Right lobe of liver (tissue), 6 donors: ENCODE measurements around the gene LONP2. TPM values are rescaled to one million over a fixed set of nuclear protein-coding genes. Genes with fewer than 3 reads are reported as not detected.
"Not testable (repeated sequence)": the region's sequence is repeated elsewhere in the genome, so short reads cannot be mapped to it uniquely, and the experiment has no call there.

Experiments
- ATAC-seq, 4 donors: fragments of 200-7000 bp; cut with Tn5 transposase; one replicate each; pipeline ENCODE4 v1.9.1; 2020; ENCODE audit warnings: mild to moderate bottlenecking in 4 of 4, moderate library complexity in 4 of 4
- DNase-seq, 3 donors: peaks; one replicate each; pipeline ENCODE4 v3.0.0-alpha.2; 2020
- H3K27ac ChIP-seq, 3 donors: fragments of 200-600 bp; one replicate each; pipeline ENCODE4 v1.8.0; 2022
- H3K27me3 ChIP-seq, 2 donors: fragments of 200-600 bp; one replicate each; pipeline ENCODE4 v1.8.0; 2022
- H3K36me3 ChIP-seq, 4 donors: fragments of 200-600 bp; sonication (generic) in 1 of 4; one replicate each; pipeline versions ENCODE4 v1.5.1 to v1.8.0; 2017 to 2022; ENCODE audit warnings: control low read depth in 1 of 4
- H3K4me1 ChIP-seq, 4 donors: fragments of 200-600 bp; sonication (generic) in 1 of 4; one replicate each; pipeline versions ENCODE4 v1.5.1 to v1.8.0; 2017 to 2022; ENCODE audit warnings: control low read depth in 1 of 4
- H3K4me3 ChIP-seq, 3 donors: fragments of 200-600 bp; one replicate each; pipeline ENCODE4 v1.8.0; 2022
- H3K9me3 ChIP-seq, 4 donors: fragments of 200-600 bp; sonication (generic) in 1 of 4; one replicate each; pipeline versions ENCODE4 v1.5.1 to v1.8.0; 2017 to 2022; ENCODE audit warnings: control low read depth in 1 of 4
- CTCF ChIP-seq, 4 donors: fragments of 200-600 bp in 3 of 4; fragments of 450-650 bp in 1 of 4; IDR thresholded peaks; one replicate each; pipeline versions ENCODE4 v1.5.1 to v1.8.0; 2016 to 2022; ENCODE audit warnings: antibody characterized with exemption in 4 of 4, mild to moderate bottlenecking in 2 of 4
- POLR2A ChIP-seq: fragments of 450-650 bp; IDR thresholded peaks from one replicate; pipeline ENCODE4 v1.6.1; 2017; ENCODE audit warnings: antibody characterized with exemption, mild to moderate bottlenecking
- WGBS: methylation state at CpG from one replicate; pipeline ENCODE4 v1.1.6; 2018; ENCODE audit warnings: low coverage, low lambda C conversion rate; ENCODE audit not compliant: insufficient coverage; ENCODE audit errors: missing lambda C conversion rate; 5-methylcytosine and 5-hydroxymethylcytosine counted together
- intact Hi-C, 2 donors: fragments of 100-400 bp; cut with DNase I; formaldehyde crosslinking; loops; one replicate each; pipeline versions ENCODE4 v1.11.2 to v1.14.1; 2022
- total RNA-seq, 6 experiments: library from RNA; depleted of rRNA in 2 of 6; stranded (reverse); fragments of >200 nt in 2 of 6; fragmentation: NEBNext Ultra II Directional in 3 of 6; extraction: Animal tissue kit (Norgen Biotek cat#: 25700) in 3 of 6; gene quantifications; one replicate each; pipeline versions ENCODE4 v1.1.0 to v1.2.4, GENCODE V29; 2016 to 2023
- donor health status: DM: no; HTN: yes; CAD: no.
- donor health status: DM: no; HTN: no; CAD: no.
- donor health status: DM: no; HTN: no; CAD: no.
- donor health status: DM: no; HTN: yes; CAD: no.
- donor health status: DM: no; HTN: yes; CAD: no.

The LONP2 gene
- total RNA-seq, 6 experiments from 2014 or later = 102 to 164 (median 153) TPM

- Histone ChIP-seq H3K4me3 (no peak overlapping the region), H3K36me3 (no peaks in the 10 kb centered on the region), H3K27ac (no peak overlapping the region), H3K9me3 (no peaks in the 10 kb centered on the region), H3K27me3 (no peaks in the 10 kb centered on the region), H3K4me1 (peaks cover 0 to 6% (median under 1%) of the 10 kb centered on the region in 4 donors)
- TF ChIP-seq CTCF (IDR thresholded peaks at IDR 0.05) (no peak), POLR2A (no peak)
- ATAC-seq (no peak), DNase-seq (no peak)
- intact Hi-C loops = no loop called here
- WGBS = 77% methylated on average over 5 of the region's 5 CpGs
Measured at GRCh38 chr16:48392407-48392806, 148.3 kb downstream of the LONP2 start.

- ATAC-seq = peak in 2 of 4 donors; percentile 58 to 62
- TF ChIP-seq POLR2A (no peak), CTCF (IDR thresholded peaks at IDR 0.05) (no peak)
- DNase-seq = peak in 1 of 3 donors; percentile 27
- Histone ChIP-seq H3K27ac (no peak overlapping the region), H3K4me1 (peaks cover 0 to 10% (median 3%) of the 10 kb centered on the region in 4 donors), H3K36me3 (no peaks in the 10 kb centered on the region), H3K27me3 (no peaks in the 10 kb centered on the region), H3K9me3 (no peaks in the 10 kb centered on the region), H3K4me3 (no peak overlapping the region)
- intact Hi-C loops = no loop called here
- WGBS = 52% methylated on average over 7 of the region's 11 CpGs
Measured at GRCh38 chr16:48393485-48394354, 149.6 kb downstream of the LONP2 start.

GRCh38 chr16:48394355-48394703, 150.2 kb downstream of the LONP2 start:
- Histone ChIP-seq H3K27ac (no peak overlapping the region), H3K4me3 (no peak overlapping the region), H3K36me3 (no peaks in the 10 kb centered on the region), H3K27me3 (no peaks in the 10 kb centered on the region), H3K4me1 (peaks cover 0 to 10% (median 3%) of the 10 kb centered on the region in 4 donors), H3K9me3 (no peaks in the 10 kb centered on the region)
- intact Hi-C loops = no loop called here
- no peak for TF ChIP-seq CTCF (IDR thresholded peaks at IDR 0.05)
- no peak for TF ChIP-seq POLR2A
- ATAC-seq = no peak
- 79% methylated on average over 6 of the region's 6 CpGs for WGBS
- no peak for DNase-seq

- no peak for TF ChIP-seq POLR2A
- no peak for TF ChIP-seq CTCF (IDR thresholded peaks at IDR 0.05)
- Histone ChIP-seq H3K27ac (no peak overlapping the region), H3K27me3 (no peaks in the 10 kb centered on the region), H3K4me3 (no peak overlapping the region), H3K36me3 (no peaks in the 10 kb centered on the region), H3K4me1 (peaks cover 0 to 10% (median 3%) of the 10 kb centered on the region in 4 donors), H3K9me3 (no peaks in the 10 kb centered on the region)
- DNase-seq (peak in 1 of 3 donors; percentile 53), ATAC-seq (peak; percentile 31 to 66 (median 46))
- intact Hi-C loops = no loop called here
- WGBS = 90% methylated on average over 3 of the region's 3 CpGs
Measured at GRCh38 chr16:48395375-48395774, 151.3 kb downstream of the LONP2 start.

GRCh38 chr16:48402547-48402946, 158.4 kb downstream of the LONP2 start:
- H3K9me3 ChIP-seq, intact Hi-C loops, H3K27ac ChIP-seq, H3K36me3 ChIP-seq, ATAC-seq, H3K27me3 ChIP-seq, H3K4me3 ChIP-seq: not testable (repeated sequence)
- H3K4me1 ChIP-seq = peaks cover 0 to 18% (median 7%) of the 10 kb centered on the region in 4 donors
- 79% methylated on average over 8 of the region's 8 CpGs for WGBS
- peak in 1 of 3 donors; percentile 27 for DNase-seq
